Activated T-helper 1 cell treated with anti-CD3 and anti-CD28 coated beads, Interleukin-2, amount 50 U/mL, for 16 hours (primary cell): ENCODE results near the gene CCT3.
A peak's percentile ranks its signal among the peaks of the same experiment; 100 is the strongest.
"Not testable (repeated sequence)": the region's sequence is repeated elsewhere in the genome, so short reads cannot be mapped to it uniquely, and the experiment has no call there.

ENCODE experiments used
- DNase-seq, 2 donors: peaks; one replicate each; pipeline ENCODE4 v3.0.0-alpha.2; 2020; ENCODE audit warnings: low read depth in 1 of 2, low spot score in 1 of 2

Gene CCT3

GRCh38 chr1:156368889-156369684, 31.0 kb upstream of the CCT3 start, which contains the start of gene RHBG:
TSS of gene RHBG (plus strand) at chr1:156369211. CDS start at chr1:156369250, 39 bp downstream.
- DNase-seq = no peak

- no peak for DNase-seq
Measured at GRCh38 chr1:156368157-156368658, 30.1 kb upstream of the CCT3 start.

- no peak for DNase-seq
Measured at GRCh38 chr1:156367383-156368156, 29.5 kb upstream of the CCT3 start.

DNA sequence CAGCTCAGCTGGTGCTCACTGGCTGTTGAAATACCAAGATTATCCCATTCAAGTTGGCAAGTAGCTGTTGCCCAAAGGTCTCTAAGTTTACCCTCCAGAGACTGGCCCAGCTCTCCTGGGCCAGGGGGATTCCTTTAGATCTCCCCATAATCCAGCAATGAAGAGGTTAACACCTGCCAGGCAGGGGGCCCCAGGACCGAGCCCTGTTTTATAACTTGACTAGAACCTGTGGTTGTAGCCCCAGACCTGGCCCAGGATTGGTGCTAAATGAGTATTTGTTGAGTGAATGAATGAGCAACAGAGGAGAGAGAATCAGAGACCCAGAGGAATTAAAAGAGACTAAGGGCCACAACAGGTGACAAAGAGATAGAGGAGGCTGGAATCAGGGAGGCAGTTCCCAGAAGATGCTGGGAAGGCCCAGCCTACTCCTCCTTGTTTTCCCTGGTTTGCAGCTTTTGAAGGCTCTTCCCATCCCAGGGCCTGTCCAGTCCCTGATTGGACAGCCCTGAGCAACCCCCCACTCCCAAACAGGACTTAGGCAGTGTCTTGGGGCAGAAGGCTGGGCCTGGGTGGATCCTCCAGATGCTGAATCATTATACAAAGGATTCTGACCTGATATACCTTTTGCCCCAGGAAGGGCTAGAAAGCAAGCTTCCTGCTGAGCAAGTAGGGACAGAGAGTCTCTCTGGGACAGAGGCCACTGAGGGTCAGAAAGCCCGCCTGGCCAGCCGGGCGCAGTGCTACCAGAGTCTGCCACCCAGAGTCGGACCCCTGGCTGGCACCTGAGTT, 28.5 kb upstream of the CCT3 start:
- no peak for DNase-seq

DNA sequence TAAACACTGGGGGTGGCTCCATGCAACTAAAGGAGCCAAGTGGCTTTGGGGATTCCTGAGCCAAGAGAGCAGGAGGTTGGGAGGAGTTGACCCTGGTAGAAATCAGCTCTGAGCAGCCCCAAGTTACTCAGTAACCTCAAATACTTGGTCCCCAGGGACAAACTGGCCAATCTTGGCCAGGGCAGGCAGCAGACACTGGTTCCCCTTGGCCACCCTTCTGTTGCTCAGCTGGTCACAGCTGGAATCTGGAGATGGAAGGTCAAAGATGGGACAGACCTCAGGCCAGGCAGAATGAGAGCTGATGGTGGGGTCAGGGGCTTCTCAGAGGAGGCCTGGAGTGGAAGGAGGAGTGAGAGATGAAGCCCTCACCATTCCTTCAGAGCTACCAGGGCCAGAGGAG, 27.7 kb upstream of the CCT3 start:
- DNase-seq = no peak

DNA sequence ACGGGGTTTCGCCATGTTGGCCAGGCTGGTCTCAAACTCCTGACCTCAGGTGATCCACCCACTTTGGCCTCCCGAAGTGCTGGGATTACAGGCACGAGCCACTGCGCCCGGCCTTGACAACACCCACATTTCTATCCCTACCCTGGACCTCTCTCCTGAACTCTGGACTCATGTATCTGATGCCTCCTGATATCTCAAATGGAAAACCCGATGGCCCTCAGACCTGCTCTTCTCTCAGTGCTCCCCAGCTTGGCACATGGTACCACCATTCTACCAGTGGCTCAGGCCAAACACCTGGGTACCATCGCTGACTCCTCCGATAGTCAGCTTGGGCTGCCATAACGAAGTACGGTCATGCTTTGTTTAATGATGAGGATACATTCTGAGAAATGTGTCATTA, 22.4 kb upstream of the CCT3 start:
- DNase-seq = no peak

GRCh38 chr1:156359973-156360372, 21.9 kb upstream of the CCT3 start:
- DNase-seq = no peak

- no peak for DNase-seq
Measured at GRCh38 chr1:156359249-156359648, 21.2 kb upstream of the CCT3 start.

- no peak for DNase-seq
Measured at GRCh38 chr1:156358641-156359040, 20.5 kb upstream of the CCT3 start.

DNA sequence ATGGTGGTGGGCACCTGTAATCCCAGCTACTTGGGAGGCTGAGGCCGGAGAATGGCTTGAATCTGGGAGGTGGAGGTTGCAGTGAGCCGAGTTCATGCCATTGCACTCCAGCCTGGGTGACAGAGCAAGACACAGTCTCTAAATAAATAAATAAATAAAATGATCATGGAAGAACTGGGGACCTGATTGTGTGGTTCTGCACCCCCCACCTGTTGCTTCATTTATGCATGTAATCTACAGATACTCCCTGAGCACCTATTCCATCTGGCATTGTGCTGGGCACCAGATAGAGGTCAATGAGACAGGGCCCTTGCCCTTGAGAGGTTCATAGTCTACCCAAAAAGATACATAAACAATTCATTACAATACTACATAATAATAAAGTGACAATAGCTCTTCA, 19.9 kb upstream of the CCT3 start:
- no peak for DNase-seq

- DNase-seq = peak; percentile 24 to 48
Measured at GRCh38 chr1:156356875-156357534, 18.9 kb upstream of the CCT3 start.

- no peak for DNase-seq
Measured at GRCh38 chr1:156356262-156356874, 18.3 kb upstream of the CCT3 start.

- not testable (repeated sequence) for DNase-seq
Measured at GRCh38 chr1:156352481-156352880, 14.4 kb upstream of the CCT3 start.

DNA sequence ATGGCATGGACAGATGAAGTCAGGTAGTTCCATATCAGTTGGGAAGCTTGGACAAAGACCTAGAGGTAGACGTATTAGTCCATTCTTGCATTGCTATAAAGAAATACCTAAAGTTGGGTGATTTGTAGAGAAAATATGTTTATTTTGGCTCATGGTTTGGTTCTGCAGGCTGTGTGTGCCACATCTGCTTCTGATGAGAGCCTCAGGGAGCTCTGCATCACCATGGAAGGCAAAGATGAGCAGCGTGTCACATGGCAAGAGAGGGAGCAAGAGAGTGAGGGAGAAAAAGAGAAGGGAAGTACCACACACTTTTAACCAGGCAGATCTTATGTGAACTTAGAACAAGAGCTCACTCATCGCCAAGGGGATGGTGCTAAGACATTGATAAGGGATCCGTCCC, 9.2 kb upstream of the CCT3 start:
- DNase-seq = no peak

- DNase-seq = no peak
Measured at GRCh38 chr1:156346636-156347035, 8.5 kb upstream of the CCT3 start.

DNA sequence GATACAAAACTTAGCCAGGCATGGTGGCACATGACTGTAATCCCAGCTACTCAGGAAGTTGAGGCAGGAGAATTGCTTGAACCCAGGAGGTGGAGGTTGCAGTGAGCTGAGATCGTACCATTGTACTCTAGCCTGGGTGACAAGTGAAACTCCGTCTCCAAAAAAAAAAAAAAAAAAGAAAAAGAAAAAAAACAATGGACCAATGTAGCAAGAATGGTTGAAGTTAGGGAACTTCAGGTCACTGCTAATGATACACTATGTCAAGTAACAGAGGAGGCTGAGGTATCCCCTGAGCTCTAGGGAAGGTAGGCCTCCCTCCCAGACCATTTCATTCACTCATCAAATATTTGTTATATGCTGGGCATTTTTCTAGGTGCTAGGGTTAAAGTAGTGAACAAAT, 7.9 kb upstream of the CCT3 start:
- not testable (repeated sequence) for DNase-seq

DNA sequence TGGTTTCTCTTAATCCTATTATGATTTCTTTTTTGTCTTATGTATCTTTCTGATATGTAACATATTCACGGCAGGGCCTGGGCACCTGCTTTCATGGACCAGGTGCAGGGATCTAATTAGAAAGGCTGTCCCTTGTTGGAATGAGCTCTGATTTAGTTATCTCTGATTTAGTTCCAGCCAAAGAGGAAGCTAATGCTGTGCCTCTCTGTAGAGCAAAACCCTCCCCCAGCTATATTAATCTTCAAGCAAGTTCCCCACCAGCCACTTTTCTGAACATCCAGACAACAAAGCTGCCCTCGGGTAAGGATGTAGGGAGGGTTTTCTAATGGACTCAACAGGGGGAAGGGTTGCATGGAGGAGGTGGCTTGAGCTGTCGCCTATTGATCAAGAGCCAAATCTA, 6.3 kb upstream of the CCT3 start:
- DNase-seq = no peak

GRCh38 chr1:156342166-156342955, 4.3 kb upstream of the CCT3 start:
- DNase-seq = no peak

GRCh38 chr1:156337888-156338179, 258 bp downstream of the CCT3 start:
- no peak for DNase-seq
